K562 (cell line): ENCODE results near the gene PIP5KL1. TPM values are rescaled to one million over a fixed set of nuclear protein-coding genes. Genes with fewer than 3 reads are reported as not detected.

Experiments used
- ATAC-seq: fragments of 200-7000 bp; cut with Tn5 transposase; 3 replicates; pipeline ENCODE4 v1.9.1; 2020; ENCODE audit warnings: moderate library complexity
- BruUV-seq: library from RNA; stranded (reverse); fragments of 400-500 nt; replicated peaks from 2 replicates; lab custom pipeline; 2021; lab: Mats Ljungman, UMichigan
- CTCF ChIA-PET: fragments of 300-600 bp; formaldehyde crosslinking; extraction: SDS; loops from one replicate; lab custom pipeline; 2021; ENCODE audit warnings: low intra/inter-chr PET ratio; lab: Yijun Ruan, JAX
- POLR2A ChIA-PET: fragments of 300-600, 350-650 bp; sonication (Branson Sonifier 250); formaldehyde crosslinking; extraction: SDS; loops from one replicate; lab custom pipeline; 2021; ENCODE audit warnings: antibody characterized with exemption, inconsistent platforms; lab: Yijun Ruan, JAX
- DNase-seq, 4 experiments: peaks; one replicate each; pipeline versions ENCODE4 v3.0.0 to v3.0.0-alpha.2; 2011 to 2018; ENCODE audit warnings: low spot score in 3 of 4, mixed read lengths in 3 of 4; ENCODE audit errors: extremely low read depth in 1 of 4
- FAIRE-seq: peaks from 2 replicates; lab custom pipeline; 2011; peaks lifted over from hg19 to GRCh38; lab: Jason Lieb, UNC
- H2AFZ ChIP-seq: 2 replicates; pipeline ENCODE4 v1.6.0; 2011; ENCODE audit warnings: low read depth, low read length, control low read depth, inconsistent platforms
- H3K27ac ChIP-seq: fragments of 200-600 bp; 3 replicates; pipeline ENCODE4 v1.8.0; 2011; ENCODE audit warnings: low read depth, mild to moderate bottlenecking, control low read depth, inconsistent platforms, low read length, moderate library complexity, mixed read lengths; ENCODE audit errors: extremely low read depth
- H3K27me3 ChIP-seq, 2 experiments: fragments of 300-600 bp in 1 of 2; 2 replicates in 1 of 2; 3 replicates in 1 of 2; pipeline versions ENCODE4 v1.6.0 to v1.8.0; 2011; ENCODE audit warnings: inconsistent platforms in 2 of 2, low read length in 2 of 2, mild to moderate bottlenecking in 1 of 2, mixed read lengths in 1 of 2, moderate library complexity in 1 of 2; ENCODE audit not compliant: control insufficient read depth in 2 of 2, insufficient read depth in 2 of 2
- H3K36me3 ChIP-seq: fragments of 300-600 bp; 3 replicates; pipeline ENCODE4 v1.8.0; 2011; ENCODE audit warnings: mild to moderate bottlenecking, low read length, inconsistent platforms; ENCODE audit not compliant: control insufficient read depth, insufficient read depth
- H3K4me1 ChIP-seq, 2 experiments: fragments of 200-600 bp in 1 of 2; replicated peaks in 1 of 2; 2 replicates in 1 of 2; 3 replicates in 1 of 2; pipeline versions ENCODE4 v1.5.1 to v1.8.0; 2011; ENCODE audit warnings: inconsistent platforms in 2 of 2, low read length in 2 of 2, mild to moderate bottlenecking in 1 of 2, mixed read lengths in 1 of 2, moderate library complexity in 1 of 2; ENCODE audit not compliant: control insufficient read depth in 2 of 2, insufficient read depth in 2 of 2
- H3K4me2 ChIP-seq: 2 replicates; pipeline ENCODE4 v1.6.1; 2011; ENCODE audit warnings: low read length, control low read depth, inconsistent platforms, mixed read lengths; ENCODE audit not compliant: insufficient read depth
- H3K4me3 ChIP-seq: fragments of 200-600 bp; sonication (generic), shearing (Covaris generic); 2 replicates; pipeline ENCODE4 v1.5.1; 2016; ENCODE audit warnings: control low read depth, inconsistent platforms
- H3K79me2 ChIP-seq: fragments of 200-600 bp; 3 replicates; pipeline ENCODE4 v1.8.0; 2011; ENCODE audit warnings: low read length, inconsistent platforms; ENCODE audit not compliant: control insufficient read depth, insufficient read depth
- H3K9ac ChIP-seq, 2 experiments: 2 replicates each; pipeline versions ENCODE4 v1.6.0 to v1.6.1; 2011; ENCODE audit warnings: low read depth in 2 of 2, low read length in 2 of 2, control low read depth in 1 of 2, inconsistent platforms in 1 of 2, mild to moderate bottlenecking in 1 of 2, mixed read lengths in 1 of 2; ENCODE audit not compliant: insufficient read depth in 1 of 2
- H3K9me1 ChIP-seq: one replicate; pipeline ENCODE4 v1.6.0; 2011; ENCODE audit warnings: inconsistent platforms, mild to moderate bottlenecking, low read length, moderate library complexity; ENCODE audit not compliant: control insufficient read depth, insufficient read depth
- H3K9me3 ChIP-seq: replicated peaks from 2 replicates; pipeline ENCODE4 v1.5.1; 2011; ENCODE audit warnings: low read depth, low read length, inconsistent platforms; ENCODE audit not compliant: control insufficient read depth, insufficient read depth
- H4K20me1 ChIP-seq: replicated peaks from 2 replicates; pipeline ENCODE4 v1.6.1; 2011; ENCODE audit warnings: low read length, inconsistent platforms, mixed read lengths; ENCODE audit not compliant: control insufficient read depth, insufficient read depth
- POLR2G ChIP-seq: fragments of 200-400 bp; formaldehyde crosslinking; IDR thresholded peaks from 2 replicates; pipeline ENCODE4 v1.6.1; 2017; ENCODE audit warnings: low read depth, mild to moderate bottlenecking, antibody characterized with exemption, low read length, moderate library complexity
- PYGO2 ChIP-seq: fragments of 450-650 bp; IDR thresholded peaks from 2 replicates; pipeline ENCODE4 v1.6.1; 2016; ENCODE audit warnings: mild to moderate bottlenecking, missing genetic modification characterization, moderate library complexity, missing compliant biosample characterization
- THRA ChIP-seq: fragments of 450-650 bp; IDR thresholded peaks from 2 replicates; pipeline ENCODE4 v1.6.1; 2017; ENCODE audit warnings: mild to moderate bottlenecking, moderate library complexity
- WGBS: fragments of 100-300 bp; shearing (Covaris generic); methylation state at CpG from one replicate; pipeline ENCODE4 v1.1.6; 2016; ENCODE audit warnings: low coverage, mixed read lengths; ENCODE audit not compliant: insufficient coverage; ENCODE audit errors: missing lambda C conversion rate; 5-methylcytosine and 5-hydroxymethylcytosine counted together
- in situ Hi-C: fragments of 300-500 bp; cut with MboI; formaldehyde crosslinking; loops from 4 replicates; pipeline ENCODE4 v1.15.0; 2018; ENCODE audit warnings: inconsistent platforms, mixed read lengths
- intact Hi-C: fragments of 100-400 bp; cut with micrococcal nuclease; formaldehyde crosslinking; loops from 2 replicates; pipeline ENCODE4 v1.14.2; 2022
- polyA plus RNA-seq, 8 experiments: library from polyadenylated mRNA; depleted of rRNA in 4 of 8; stranded (reverse) in 5 of 8; unstranded in 3 of 8; fragments of >200 nt; fragmentation: Nextera tagmentation in 2 of 8; fragmentation: Illumina TruSeq in 1 of 8; extraction: Ambion mirVana in 2 of 8; extraction: Trizol in 1 of 8; gene quantifications; 2 replicates each; pipeline versions ENCODE4 v1.2.1 to v1.2.3, GENCODE V29; 2011 to 2014; ENCODE audit warnings: inconsistent platforms in 1 of 8, missing spikeins in 1 of 8
- total RNA-seq, 7 experiments: library from RNA; depleted of rRNA in 6 of 7; stranded (reverse); fragments of >200 nt in 6 of 7; fragmentation: Illumina TruSeq in 2 of 7; extraction: Trizol in 2 of 7; gene quantifications; 2 replicates each; pipeline versions ENCODE4 v1.2.1 to v1.2.3, GENCODE V29; 2011 to 2021; ENCODE audit warnings: low replicate concordance in 1 of 7

Gene PIP5KL1
- total and polyA plus RNA-seq, 9 of the 15 experiments (the other 6 are each of a cell fraction or from before 2014, with no cell fraction given): 0.18 to 4.8 (median 1.2) TPM

GRCh38 chr9:127905788-127906191 is 24.8 kb downstream of the PIP5KL1 start:
- no peaks in the 10 kb centered on the region for H3K9me3 ChIP-seq
- H3K27me3 ChIP-seq: no peaks in the 10 kb centered on the region
- intact Hi-C loops: no loop called here
- ATAC-seq (no peak), FAIRE-seq (no peak), DNase-seq (no peak)
- ChIA-PET CTCF (no interaction called here), POLR2A (interaction anchor here (0.5 to 0.9 kb wide), 4 partner anchors 9 to 211 kb away, joined by 3 read pairs; no protein-coding TSS in a partner anchor)
- H3K9me1 ChIP-seq: no peaks in the 10 kb centered on the region
- 91% methylated on average over 11 of the region's 12 CpGs for WGBS
- no peak overlapping the region for H3K4me2 ChIP-seq
- H3K4me3 ChIP-seq: no peak overlapping the region
- H3K27ac ChIP-seq: peak overlapping the region; percentile 77; the same call in 1 of the 3 replicates
- TF ChIP-seq PYGO2: no peak
- TF ChIP-seq THRA: no peak
- TF ChIP-seq POLR2G: peak; percentile 38; the same call in 1 of the 2 replicates
- no peaks in the 10 kb centered on the region for H3K79me2 ChIP-seq
- H3K36me3 ChIP-seq: peaks cover 28% of the 10 kb centered on the region; the same call in 2 of the 3 replicates
- H3K4me1 ChIP-seq: peaks cover 29 to 55% of the 10 kb centered on the region in 2 experiments
- no peaks in the 10 kb centered on the region for H4K20me1 ChIP-seq
- 0 out of 4 replicates have a peak overlapping the region, but pooled peaks of 1 of the 2 experiments have one; percentile 4 for H3K9ac ChIP-seq
- no TSS peak for BruUV-seq
- in situ Hi-C loops: loop anchor here (25.0 kb wide), 1 partner anchor 968 kb away; no protein-coding TSS in a partner anchor
- H2AFZ ChIP-seq: no peak overlapping the region
